Peyer's patch (tissue), 4 donors: ENCODE measurements around the gene CREBL2. TPM values are rescaled to one million over a fixed set of nuclear protein-coding genes. Genes with fewer than 3 reads are reported as not detected.
"Not testable (repeated sequence)": the region's sequence is repeated elsewhere in the genome, so short reads cannot be mapped to it uniquely, and the experiment has no call there.

ENCODE experiments used
- DNase-seq, 3 donors: peaks; one replicate each; pipeline ENCODE4 v3.0.0-alpha.2; 2017 to 2019
- H3K27ac ChIP-seq, 4 donors: fragments of 200-600 bp; sonication (generic); one replicate each; pipeline ENCODE4 v1.5.1; 2016 to 2019
- H3K27me3 ChIP-seq, 2 donors: fragments of 200-600 bp; sonication (generic); one replicate each; pipeline ENCODE4 v1.5.1; 2019
- H3K36me3 ChIP-seq, 3 donors: fragments of 200-600 bp; sonication (generic); one replicate each; pipeline ENCODE4 v1.5.1; 2016 to 2019
- H3K4me1 ChIP-seq, 4 donors: fragments of 200-600 bp; sonication (generic); one replicate each; pipeline ENCODE4 v1.5.1; 2016 to 2019
- H3K4me3 ChIP-seq, 4 donors: fragments of 200-600 bp; sonication (generic); 1 replicate in 3 of 4; 2 replicates in 1 of 4; pipeline ENCODE4 v1.5.1; 2016 to 2019; ENCODE audit warnings: mild to moderate bottlenecking in 1 of 4
- H3K9me3 ChIP-seq, 4 donors: fragments of 200-600 bp; sonication (generic); one replicate each; pipeline ENCODE4 v1.5.1; 2016 to 2019; ENCODE audit warnings: mild to moderate bottlenecking in 1 of 4
- POLR2A ChIP-seq, 2 donors: fragments of 450-650 bp; IDR thresholded peaks; one replicate each; pipeline ENCODE4 v1.5.1; 2017; ENCODE audit warnings: antibody characterized with exemption in 2 of 2, mild to moderate bottlenecking in 2 of 2, moderate library complexity in 2 of 2
- total RNA-seq, 4 donors: library from RNA; depleted of rRNA; stranded (reverse); fragments of >200 nt; gene quantifications; one replicate each; pipeline ENCODE4 v1.1.0, GENCODE V29; 2016
- TF ChIP-seq, protein P1 (sequence below), 6 experiments: fragments of 450-650 bp in 4 of 6; fragments of 200-600 bp in 2 of 6; sonication (generic) in 1 of 6; IDR thresholded peaks; one replicate each; pipeline ENCODE4 v1.5.1; 2017 to 2019; ENCODE audit warnings: antibody characterized with exemption in 6 of 6, mild to moderate bottlenecking in 3 of 6, moderate library complexity in 1 of 6

The CREBL2 gene
- total RNA-seq, 4 donors from 2014 or later = 23.1 to 33.0 (median 27.6) TPM

DNA sequence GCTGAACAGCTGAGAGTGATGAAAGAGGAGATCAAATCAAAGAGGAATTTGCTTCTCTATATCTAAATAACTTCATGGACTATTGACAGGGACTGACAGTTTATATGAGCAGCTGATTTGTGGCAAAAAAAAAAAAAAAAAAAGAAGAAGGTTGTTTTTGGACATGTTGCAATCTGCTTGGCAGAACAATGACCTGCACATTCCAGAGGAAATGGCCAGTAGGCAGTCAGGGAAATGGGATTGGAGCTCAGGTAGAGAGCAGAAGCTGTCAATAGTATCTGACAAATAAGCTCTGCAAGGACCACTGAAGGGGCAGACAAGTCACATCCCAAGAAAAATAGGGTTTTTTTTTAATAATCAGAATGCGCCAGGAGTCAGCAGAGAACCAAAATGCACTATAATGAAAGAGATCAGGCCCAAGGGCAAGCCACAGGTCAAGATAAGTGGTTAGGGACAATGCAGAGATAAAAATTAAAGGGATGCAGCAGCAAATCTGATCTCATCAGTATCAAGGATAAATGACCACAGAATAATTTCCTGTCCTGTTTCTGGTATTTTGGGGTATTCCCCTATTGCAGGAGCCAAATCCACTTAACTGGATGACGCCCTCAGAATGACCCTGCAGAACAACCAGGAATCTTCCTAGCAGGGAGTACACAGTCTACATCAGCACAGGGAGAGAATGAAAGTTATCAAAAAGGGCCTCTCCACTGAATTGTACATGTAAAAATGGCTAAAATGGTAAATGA lies 26.4 kb upstream of the CREBL2 start:
- H3K9me3 ChIP-seq = no peaks in the 10 kb centered on the region
- no peak overlapping the region for H3K27ac ChIP-seq
- H3K36me3 ChIP-seq = no peaks in the 10 kb centered on the region
- H3K27me3 ChIP-seq = no peaks in the 10 kb centered on the region
- no peak overlapping the region for H3K4me3 ChIP-seq
- TF ChIP-seq, protein P1, sequence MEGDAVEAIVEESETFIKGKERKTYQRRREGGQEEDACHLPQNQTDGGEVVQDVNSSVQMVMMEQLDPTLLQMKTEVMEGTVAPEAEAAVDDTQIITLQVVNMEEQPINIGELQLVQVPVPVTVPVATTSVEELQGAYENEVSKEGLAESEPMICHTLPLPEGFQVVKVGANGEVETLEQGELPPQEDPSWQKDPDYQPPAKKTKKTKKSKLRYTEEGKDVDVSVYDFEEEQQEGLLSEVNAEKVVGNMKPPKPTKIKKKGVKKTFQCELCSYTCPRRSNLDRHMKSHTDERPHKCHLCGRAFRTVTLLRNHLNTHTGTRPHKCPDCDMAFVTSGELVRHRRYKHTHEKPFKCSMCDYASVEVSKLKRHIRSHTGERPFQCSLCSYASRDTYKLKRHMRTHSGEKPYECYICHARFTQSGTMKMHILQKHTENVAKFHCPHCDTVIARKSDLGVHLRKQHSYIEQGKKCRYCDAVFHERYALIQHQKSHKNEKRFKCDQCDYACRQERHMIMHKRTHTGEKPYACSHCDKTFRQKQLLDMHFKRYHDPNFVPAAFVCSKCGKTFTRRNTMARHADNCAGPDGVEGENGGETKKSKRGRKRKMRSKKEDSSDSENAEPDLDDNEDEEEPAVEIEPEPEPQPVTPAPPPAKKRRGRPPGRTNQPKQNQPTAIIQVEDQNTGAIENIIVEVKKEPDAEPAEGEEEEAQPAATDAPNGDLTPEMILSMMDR (IDR thresholded peaks at IDR 0.05) = no peak
- no peak for TF ChIP-seq POLR2A (IDR thresholded peaks at IDR 0.05)
- no peaks in the 10 kb centered on the region for H3K4me1 ChIP-seq
- no peak for DNase-seq

DNA sequence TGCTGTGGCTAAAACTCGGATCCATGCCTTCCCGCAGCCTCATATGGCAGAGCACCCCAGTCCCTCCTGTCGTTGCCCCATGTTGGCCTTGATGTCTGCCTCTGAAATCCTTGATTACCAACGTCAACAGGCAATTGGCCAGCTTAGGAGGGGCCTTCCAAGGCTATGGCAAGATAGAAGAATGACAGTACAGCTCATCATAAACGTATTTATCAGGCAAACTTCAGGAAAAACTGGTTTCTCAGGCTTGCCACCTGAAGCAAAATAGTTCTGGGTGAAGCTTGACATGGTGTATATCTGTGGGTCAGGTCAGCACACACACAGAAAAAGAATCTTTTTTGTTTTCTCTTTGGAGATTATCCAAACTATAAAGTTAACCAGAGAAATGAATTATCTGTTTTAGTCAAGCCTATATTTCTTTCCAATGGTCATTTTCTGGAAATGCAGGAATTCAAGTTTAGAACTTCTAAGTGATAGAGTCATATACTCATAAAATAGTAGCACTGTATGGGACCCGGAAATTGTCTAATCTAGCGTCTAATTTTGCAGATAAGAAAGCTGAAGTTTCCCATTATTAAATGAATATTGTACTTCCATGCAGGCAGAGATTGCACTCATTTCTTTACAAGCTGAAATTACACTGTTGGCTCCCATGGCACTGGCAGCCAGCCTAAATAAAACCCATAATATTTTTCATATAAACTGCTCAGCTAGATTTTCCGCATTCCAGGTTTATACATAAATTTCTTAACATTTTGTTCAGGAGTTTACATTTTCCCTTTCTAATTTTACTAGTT lies 24.6 kb upstream of the CREBL2 start:
- TF ChIP-seq, protein P1 (IDR thresholded peaks at IDR 0.05) = no peak
- TF ChIP-seq POLR2A (IDR thresholded peaks at IDR 0.05) = no peak
- H3K27ac ChIP-seq = peak overlapping the region in 1 of 4 donors; percentile 25
- H3K4me3 ChIP-seq = no peak overlapping the region
- no peak for DNase-seq
- no peaks in the 10 kb centered on the region for H3K9me3 ChIP-seq
- no peaks in the 10 kb centered on the region for H3K27me3 ChIP-seq
- no peaks in the 10 kb centered on the region for H3K36me3 ChIP-seq
- no peaks in the 10 kb centered on the region for H3K4me1 ChIP-seq

DNA sequence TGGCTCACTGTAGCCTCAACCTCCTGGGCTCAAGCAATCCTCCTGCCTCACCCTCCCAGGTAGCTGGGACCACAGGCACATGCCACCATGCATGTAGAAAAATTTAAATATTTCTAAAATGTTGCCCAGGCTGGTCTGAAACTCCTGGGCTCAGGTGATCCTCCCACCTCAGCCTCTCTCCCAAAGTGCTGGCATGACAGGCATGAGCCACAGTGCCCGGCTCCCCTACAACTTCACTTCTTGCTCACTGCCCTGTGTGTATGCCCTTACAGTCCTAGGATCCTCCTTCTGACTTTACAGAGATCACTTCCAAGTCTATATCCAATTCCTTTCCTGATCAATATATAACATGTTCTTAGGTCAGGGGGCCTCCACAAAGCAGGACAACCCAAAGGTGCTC lies 23.8 kb upstream of the CREBL2 start:
- Histone ChIP-seq H3K4me3 (no peak overlapping the region), H3K27ac (no peak overlapping the region), H3K4me1 (no peaks in the 10 kb centered on the region), H3K36me3 (no peaks in the 10 kb centered on the region), H3K27me3 (no peaks in the 10 kb centered on the region), H3K9me3 (no peaks in the 10 kb centered on the region)
- no peak for TF ChIP-seq POLR2A (IDR thresholded peaks at IDR 0.05)
- TF ChIP-seq, protein P1 (IDR thresholded peaks at IDR 0.05) = no peak
- DNase-seq = no peak

DNA sequence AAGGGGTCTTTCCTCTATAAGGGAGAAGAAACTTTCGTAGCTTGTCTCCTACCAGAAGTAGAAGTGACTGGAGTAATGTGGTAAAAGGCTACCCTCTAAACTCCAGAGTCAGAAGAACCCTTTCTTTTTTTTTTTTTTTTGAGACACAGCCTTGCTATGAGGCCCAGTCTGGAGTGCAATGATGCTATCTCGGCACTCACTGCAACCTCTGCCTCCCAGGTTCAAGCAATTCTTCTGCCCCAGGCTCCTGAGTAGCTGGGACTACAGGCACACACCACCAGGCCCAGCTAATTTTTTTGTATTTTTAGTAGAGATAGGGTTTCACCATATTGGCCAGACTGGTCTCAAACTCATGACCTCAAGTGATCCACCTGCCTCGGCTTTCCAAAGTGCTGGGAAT lies 23.2 kb upstream of the CREBL2 start:
- H3K27ac ChIP-seq, H3K27me3 ChIP-seq, H3K36me3 ChIP-seq, H3K4me3 ChIP-seq, H3K9me3 ChIP-seq, DNase-seq, H3K4me1 ChIP-seq: not testable (repeated sequence)

DNA sequence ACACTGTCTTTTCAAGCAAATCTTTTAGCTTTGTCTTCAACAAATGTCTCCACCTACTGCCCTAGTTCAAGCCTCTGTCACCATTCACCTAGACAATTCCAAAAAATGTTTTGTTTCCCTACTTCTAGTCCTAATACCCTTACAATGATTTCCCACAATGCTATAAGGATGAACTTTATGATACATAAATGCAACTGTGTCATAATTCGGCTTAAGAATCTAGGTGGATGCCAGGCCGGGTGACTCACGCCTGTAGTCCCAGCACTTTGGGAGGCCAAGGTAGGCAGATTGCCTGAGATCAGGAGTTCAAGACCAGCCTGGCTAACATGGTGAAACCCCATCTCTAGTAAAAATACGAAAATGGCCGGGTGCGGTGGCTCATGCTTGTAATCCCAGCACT lies 20.7 kb upstream of the CREBL2 start:
- H3K4me3 ChIP-seq = no peak overlapping the region
- no peak for TF ChIP-seq POLR2A (IDR thresholded peaks at IDR 0.05)
- TF ChIP-seq, protein P1 (IDR thresholded peaks at IDR 0.05) = no peak
- H3K4me1 ChIP-seq = no peaks in the 10 kb centered on the region

DNA sequence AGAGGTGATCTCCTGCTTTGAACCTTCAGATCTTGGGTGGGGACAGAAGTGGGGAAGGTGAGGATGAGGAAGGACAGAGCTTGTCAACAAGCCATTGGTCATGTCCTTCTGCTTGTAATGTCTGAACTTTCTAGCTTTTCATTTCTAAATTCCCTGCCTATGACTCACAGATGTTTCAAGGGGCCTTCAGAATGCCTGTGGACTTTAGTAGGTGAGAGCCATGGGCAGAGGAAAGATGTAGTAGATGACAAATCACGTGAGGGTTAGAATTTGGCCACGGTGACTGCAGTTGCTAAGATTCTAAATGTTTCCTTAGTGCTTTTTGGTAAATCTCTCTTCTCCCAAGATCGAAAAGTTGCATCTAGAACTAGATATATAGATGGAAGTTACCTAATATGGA lies 18.7 kb upstream of the CREBL2 start:
- Histone ChIP-seq H3K4me1 (no peaks in the 10 kb centered on the region), H3K27me3 (no peaks in the 10 kb centered on the region), H3K36me3 (no peaks in the 10 kb centered on the region), H3K9me3 (no peaks in the 10 kb centered on the region), H3K27ac (no peak overlapping the region), H3K4me3 (no peak overlapping the region)
- TF ChIP-seq, protein P1 (IDR thresholded peaks at IDR 0.05) = no peak
- TF ChIP-seq POLR2A (IDR thresholded peaks at IDR 0.05) = no peak
- no peak for DNase-seq

More for the DNA sequence above, 20.7 kb upstream of the CREBL2 start:
- no peaks in the 10 kb centered on the region for H3K9me3 ChIP-seq
- H3K27me3 ChIP-seq = no peaks in the 10 kb centered on the region
- no peaks in the 10 kb centered on the region for H3K36me3 ChIP-seq
- no peak overlapping the region for H3K27ac ChIP-seq
- DNase-seq = no peak

DNA sequence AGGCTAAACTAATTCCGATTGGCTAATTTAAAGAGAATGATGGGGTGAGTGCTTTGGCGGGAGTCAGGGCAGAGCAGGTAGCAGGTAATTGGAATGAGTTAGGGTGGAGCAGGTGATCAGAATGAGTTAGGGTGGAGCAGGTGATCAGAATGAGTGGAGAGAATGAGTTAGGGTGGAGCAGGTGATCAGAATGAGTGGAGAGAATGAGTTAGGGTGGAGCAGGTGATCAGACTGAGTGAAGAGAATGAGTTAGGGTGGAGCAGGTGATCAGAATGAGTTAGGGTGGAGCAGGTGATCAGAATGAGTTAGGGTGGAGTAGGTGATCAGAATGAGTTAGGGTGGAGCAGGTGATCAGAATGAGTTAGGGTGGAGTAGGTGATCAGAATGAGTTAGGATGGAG lies 15.7 kb upstream of the CREBL2 start:
- not testable (repeated sequence) for H3K27me3 ChIP-seq, H3K4me1 ChIP-seq, DNase-seq, H3K9me3 ChIP-seq, H3K36me3 ChIP-seq, H3K4me3 ChIP-seq, H3K27ac ChIP-seq

DNA sequence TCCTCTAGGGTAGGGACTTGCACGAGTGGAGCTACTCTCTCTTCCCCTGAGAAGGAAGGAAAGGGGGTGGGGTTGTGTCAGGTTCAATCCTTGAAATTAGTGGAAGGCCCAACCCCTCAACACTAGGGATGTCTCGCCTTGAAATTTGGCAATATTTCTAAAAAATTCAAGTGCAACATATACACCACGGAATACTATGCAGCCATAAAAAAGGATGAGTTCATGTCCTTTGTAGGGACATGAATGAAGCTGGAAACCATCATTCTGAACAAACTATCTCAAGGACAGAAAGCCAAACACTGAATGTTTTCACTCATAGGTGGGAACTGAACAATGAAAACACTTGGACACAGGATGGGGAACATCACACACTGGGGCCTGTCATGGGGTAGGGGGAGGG lies 15.1 kb upstream of the CREBL2 start:
- not testable (repeated sequence) for H3K9me3 ChIP-seq, H3K27me3 ChIP-seq, H3K4me3 ChIP-seq, H3K27ac ChIP-seq, H3K36me3 ChIP-seq, DNase-seq, H3K4me1 ChIP-seq
